Amniotic epithelial cell (primary cell): Measurements from ENCODE around the gene FBXW7.

Source experiments
- DNase-seq: peaks from one replicate; pipeline ENCODE4 v3.0.0-alpha.2; 2010; ENCODE audit warnings: low read depth

Gene FBXW7

DNA sequence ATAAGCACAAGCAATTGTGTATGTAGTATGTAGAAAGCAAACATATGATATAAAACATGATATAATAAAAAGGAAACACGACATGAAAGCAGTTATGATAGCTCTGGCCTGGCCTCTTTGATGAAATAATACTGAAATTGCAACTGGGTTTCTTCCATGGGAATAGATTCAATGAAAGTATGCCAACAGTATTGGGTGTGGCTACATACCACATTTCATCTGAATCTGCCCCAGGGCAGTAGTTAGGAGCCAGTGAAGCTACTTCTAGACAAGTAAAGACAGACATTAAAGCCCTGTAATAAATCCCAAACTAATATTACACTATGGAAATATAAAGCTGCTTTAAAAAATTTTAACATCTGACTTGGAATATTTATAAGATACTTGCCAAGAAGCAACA lies 207.3 kb downstream of the FBXW7 start:
- DNase-seq, result no peak

DNA sequence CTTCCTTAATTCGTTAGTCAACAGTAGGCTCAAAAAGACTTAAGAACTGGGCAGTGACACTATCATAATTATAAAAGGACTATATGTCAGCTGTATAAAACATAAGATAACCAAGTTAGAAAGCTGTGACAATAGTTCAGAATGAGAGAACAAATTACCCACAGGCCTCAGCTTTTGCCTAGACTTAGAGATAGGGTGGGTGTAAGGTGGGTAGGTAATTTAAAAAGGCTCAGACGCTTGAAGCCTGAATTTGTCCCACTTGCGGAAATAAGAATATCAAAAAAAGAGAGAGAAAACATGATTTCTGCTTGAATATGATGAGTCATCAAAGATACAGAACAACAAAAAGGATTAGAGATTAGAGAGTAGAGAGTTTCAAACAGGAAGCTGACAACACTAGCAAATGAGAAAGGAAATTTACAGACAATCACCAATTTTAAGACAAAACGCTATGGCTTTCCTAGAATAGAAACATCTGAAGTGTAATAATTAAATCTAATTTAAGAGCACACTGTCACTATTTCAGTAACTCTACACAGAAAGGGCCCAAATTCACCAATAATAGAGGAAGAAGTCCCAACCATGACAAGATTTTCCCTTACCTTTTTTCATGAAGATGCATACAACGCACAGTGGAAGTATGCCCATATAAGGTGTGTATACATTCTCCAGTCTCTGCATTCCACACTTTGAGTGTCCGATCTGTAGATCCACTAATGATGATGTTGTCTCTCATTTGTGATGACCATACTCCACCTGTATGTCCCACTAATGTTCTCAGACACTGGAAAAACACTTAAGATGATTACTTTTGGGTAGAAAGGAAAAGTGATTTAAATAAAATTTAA lies 208.1 kb downstream of the FBXW7 start:
- no peak for DNase-seq

DNA sequence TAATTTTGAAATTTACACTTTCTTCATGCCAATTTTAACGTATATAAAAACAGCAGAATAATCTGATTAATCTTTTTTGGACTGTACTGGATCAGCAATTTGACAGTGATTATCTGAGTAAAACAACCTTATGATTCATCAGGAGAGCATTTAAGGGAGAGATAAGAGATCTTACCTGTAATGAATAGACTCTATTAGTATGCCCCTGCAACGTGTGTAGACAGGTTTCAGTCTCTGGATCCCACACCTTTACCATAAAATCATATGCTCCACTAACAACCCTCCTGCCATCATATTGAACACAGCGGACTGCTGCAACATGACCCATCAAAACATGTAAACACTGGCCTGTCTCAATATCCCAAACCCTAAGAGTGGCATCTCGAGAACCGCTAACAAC lies 210.1 kb downstream of the FBXW7 start:
- no peak for DNase-seq

- no peak for DNase-seq
These were observed 212.7 kb downstream of the FBXW7 start for GRCh38 chr4:152323221-152323620.

GRCh38 chr4:152322656-152323055 lies 213.2 kb downstream of the FBXW7 start:
- DNase-seq, result no peak

GRCh38 chr4:152321923-152322322 lies 214.0 kb downstream of the FBXW7 start:
- DNase-seq, result no peak

DNA sequence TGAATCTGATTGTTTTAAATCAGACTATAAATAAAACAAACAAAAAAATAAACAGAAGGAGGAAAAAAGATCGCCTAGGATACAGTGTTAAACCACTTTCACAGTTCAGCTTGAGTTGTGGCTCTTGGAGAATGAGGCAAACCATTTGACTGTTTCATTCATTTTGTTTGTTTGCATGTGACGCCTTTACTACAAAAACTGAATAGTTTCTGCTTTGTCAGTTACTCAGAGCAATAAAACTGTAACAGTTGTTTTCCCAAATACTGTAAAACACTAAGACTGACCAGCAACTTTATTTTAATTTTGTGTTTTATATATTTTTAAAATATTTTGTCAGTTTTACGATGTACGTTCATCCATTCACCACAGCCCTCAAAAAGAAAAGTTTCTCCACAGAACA lies 214.5 kb downstream of the FBXW7 start:
- DNase-seq, result no peak

DNA sequence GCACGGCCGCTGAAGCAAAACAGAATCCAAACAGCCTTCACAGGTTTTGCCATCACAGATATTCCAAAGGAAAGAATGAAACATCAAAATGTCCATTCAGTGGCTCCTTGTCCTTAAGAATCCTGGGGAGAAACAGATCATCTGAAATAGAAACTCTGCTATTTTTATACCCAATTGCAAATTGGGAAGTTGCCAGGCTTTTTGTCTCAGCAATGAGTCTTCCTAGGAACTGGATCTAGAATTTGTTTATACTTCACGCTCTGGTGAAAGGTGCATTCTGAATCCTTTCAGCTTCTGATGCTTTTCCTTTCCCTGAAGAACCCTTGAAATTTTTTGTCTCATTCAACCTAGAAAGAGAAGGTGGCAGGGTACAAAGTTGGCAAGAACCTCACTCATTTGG lies 218.9 kb downstream of the FBXW7 start:
- DNase-seq, result no peak

GRCh38 chr4:152310257-152310656 lies 225.6 kb downstream of the FBXW7 start:
- DNase-seq, result peak; percentile 58

DNA sequence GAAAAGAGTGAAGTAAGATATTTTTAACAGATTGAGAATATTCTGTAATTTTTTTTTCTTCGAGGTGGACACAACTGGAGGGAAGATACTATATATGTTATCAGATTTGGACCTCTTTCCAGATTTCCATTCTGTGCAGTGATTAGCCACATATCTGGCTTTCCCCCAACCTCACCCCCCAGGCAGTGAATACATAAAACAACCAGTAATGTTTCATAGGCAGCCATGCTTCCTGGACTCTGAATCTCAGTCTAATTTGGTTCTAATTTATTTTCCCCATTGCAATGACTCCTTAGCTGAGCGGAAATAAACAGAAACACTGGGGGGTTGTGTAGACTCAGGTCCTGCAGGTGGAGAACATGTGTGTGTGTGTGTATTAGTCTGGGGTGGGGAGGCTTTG lies 226.5 kb downstream of the FBXW7 start:
- no peak for DNase-seq

GRCh38 chr4:152308951-152309350 lies 226.9 kb downstream of the FBXW7 start:
- DNase-seq, result no peak

GRCh38 chr4:152307669-152308068 lies 228.2 kb downstream of the FBXW7 start:
- no peak for DNase-seq

GRCh38 chr4:152306541-152306940 lies 229.4 kb downstream of the FBXW7 start:
- DNase-seq, result no peak

DNA sequence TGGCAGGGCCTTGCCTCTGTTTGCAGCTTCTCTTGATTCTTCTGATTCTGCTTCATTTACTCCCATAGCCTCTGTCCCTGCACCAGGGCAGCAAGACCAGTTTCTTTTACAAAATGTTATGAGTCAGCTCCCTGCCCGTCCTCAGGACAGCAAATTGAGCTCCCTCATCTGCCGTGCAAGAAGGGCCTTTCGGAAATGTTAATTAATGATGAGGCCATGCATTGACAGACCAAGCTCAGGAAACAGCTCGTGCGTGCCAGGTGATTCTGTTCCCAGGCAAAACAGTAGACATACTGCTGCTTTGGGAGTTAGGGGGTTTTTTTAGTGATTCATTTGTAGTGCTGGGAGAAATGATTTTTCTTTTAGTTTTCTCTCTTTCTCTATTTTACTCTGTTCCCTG lies 231.7 kb downstream of the FBXW7 start:
- DNase-seq, result no peak

GRCh38 chr4:152301381-152301780 lies 234.5 kb downstream of the FBXW7 start:
- no peak for DNase-seq

DNA sequence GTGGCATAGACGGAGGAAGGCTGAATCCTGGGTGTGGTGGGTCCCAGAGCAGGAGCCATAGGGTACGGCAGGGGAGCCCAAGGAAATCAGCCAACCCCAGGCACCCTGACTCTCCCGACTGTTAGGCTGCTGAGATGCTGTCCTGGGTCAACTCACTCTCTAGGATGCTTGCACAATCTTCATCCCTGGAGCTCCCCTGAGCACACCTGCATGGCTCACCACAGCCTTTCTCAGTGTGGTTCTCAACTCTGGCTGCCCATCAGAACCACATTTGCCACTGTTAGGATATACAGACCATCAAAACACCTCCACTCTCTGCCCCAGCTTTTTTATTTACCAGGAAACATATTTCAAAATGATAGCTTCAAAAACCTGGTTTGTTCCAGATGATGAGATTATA lies 236.3 kb downstream of the FBXW7 start:
- no peak for DNase-seq

- DNase-seq, result no peak
These were observed 239.5 kb downstream of the FBXW7 start for GRCh38 chr4:152296386-152296785.

DNA sequence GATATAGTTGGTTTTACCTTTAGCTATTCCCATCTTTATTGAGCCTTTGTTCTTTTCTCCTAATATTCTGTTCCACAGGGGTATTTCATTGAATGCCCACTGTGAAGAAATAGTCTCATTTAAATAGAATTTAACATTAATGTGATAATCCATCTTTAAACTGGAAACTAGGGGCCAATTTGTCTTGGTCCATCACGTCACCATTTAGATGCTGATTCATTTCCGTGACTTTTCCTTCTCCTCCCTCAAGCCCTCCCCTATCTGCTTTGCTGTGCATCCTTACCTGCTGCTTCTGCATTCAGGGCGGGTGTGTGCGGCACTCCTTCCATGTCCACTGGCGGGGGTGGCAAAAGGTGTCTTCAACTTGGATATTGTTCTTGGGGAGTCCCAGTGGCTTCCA lies 241.1 kb downstream of the FBXW7 start:
- no peak for DNase-seq

DNA sequence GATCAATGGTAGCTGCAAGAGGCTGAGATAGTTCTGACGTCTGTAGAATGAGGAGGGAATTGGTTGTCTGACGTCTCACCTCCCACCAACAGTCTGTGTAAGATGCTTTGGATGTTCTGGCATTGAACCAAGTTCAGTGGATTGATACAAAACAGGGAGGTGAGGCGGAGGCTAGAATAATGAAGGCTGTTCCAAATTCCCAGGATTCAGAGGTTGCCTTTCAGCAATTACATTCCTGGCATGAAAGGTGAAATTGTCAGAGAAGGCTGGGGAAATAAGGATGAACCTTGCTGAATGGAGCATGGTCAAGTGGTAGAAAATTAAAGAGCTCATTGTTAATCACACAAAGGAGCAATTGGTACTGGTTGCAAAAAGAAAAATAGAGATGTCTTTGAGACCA lies 241.6 kb downstream of the FBXW7 start:
- no peak for DNase-seq

- no peak for DNase-seq
These were observed 242.4 kb downstream of the FBXW7 start for GRCh38 chr4:152293527-152293926.

GRCh38 chr4:152290366-152290921 lies 245.4 kb downstream of the FBXW7 start:
- no peak for DNase-seq

DNA sequence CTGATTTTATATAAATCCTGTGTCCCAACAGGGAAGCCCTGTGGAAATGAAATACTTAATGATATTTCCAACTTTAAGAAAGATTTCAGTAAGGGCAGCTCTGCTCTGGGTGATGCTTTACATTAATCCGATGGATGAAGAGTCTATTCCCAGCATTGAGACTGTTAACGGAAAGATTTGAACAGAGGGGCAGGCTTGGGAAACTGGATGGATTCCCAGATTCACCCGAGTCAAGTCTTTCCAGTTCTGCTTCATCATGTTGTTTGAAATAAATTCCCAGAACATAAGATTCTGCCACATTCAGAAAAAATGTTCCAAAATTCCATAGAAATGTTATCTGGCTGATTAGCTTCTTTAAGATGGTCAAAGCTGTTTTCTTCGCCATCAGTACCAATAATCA lies 246.0 kb downstream of the FBXW7 start:
- no peak for DNase-seq

DNA sequence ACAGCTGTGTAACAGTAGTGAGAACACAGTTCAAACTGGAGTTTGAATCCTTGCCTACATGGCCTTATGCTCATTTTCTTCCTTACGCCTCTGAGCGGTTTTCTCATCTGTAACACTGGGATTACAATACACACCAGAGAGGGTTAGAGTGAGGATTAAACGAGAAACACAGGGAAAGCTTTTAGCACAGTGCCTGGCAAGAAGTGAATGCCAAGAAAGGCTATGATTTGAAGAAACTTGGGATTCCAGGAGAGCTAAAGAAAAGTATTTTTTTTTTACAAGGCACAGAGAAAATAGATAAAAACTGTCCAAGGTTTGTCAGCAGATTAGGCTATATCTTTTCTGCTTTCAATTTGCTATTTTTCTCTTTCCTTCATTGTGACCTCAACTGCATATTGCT lies 246.4 kb downstream of the FBXW7 start:
- no peak for DNase-seq
